MM.1S (cell line): Measurements from ENCODE around the gene SAV1.

ENCODE experiments used
- DNase-seq: peaks from one replicate; pipeline ENCODE4 v3.0.0-alpha.2; 2015
- H2AFZ ChIP-seq: fragments of 300-600 bp; sonication (generic); 2 replicates; pipeline ENCODE4 v1.6.0; 2016; ENCODE audit warnings: antibody characterized with exemption, low read length
- H3F3A ChIP-seq: fragments of 300-600 bp; sonication (generic); 2 replicates; pipeline ENCODE4 v1.6.1; 2016; ENCODE audit warnings: mild to moderate bottlenecking, antibody characterized with exemption, low read length, moderate library complexity, mixed read lengths; ENCODE audit not compliant: insufficient read depth
- H3K27ac ChIP-seq: fragments of 300-600 bp; sonication (generic); 2 replicates; pipeline ENCODE4 v1.5.1; 2016; ENCODE audit warnings: mild to moderate bottlenecking, low read length
- H3K27me3 ChIP-seq: fragments of 300-600 bp; sonication (generic); replicated peaks from 2 replicates; pipeline ENCODE4 v1.6.0; 2016; ENCODE audit warnings: low read length; ENCODE audit not compliant: insufficient read depth
- H3K36me3 ChIP-seq: fragments of 300-600 bp; sonication (generic); replicated peaks from 2 replicates; pipeline ENCODE4 v1.6.1; 2016; ENCODE audit warnings: mild to moderate bottlenecking, low read length, mixed read lengths; ENCODE audit not compliant: insufficient read depth
- H3K4me1 ChIP-seq: fragments of 300-600 bp; sonication (generic); 2 replicates; pipeline ENCODE4 v1.6.1; 2016; ENCODE audit warnings: low read length, mixed read lengths
- H3K4me2 ChIP-seq: fragments of 300-600 bp; sonication (generic); 2 replicates; pipeline ENCODE4 v1.6.0; 2016; ENCODE audit warnings: low read depth, low read length
- H3K4me3 ChIP-seq: fragments of 300-600 bp; sonication (generic); 2 replicates; pipeline ENCODE4 v1.5.1; 2016; ENCODE audit warnings: low read length, mixed read lengths
- H3K79me2 ChIP-seq: fragments of 300-600 bp; sonication (generic); 2 replicates; pipeline ENCODE4 v1.6.1; 2016; ENCODE audit warnings: mixed run types, low read length, mixed read lengths
- H3K9ac ChIP-seq: fragments of 300-600 bp; sonication (generic); 2 replicates; pipeline ENCODE4 v1.6.1; 2016; ENCODE audit warnings: low read length, mixed read lengths
- H3K9me2 ChIP-seq: fragments of 300-600 bp; sonication (generic); replicated peaks from 2 replicates; pipeline ENCODE4 v1.6.1; 2016; ENCODE audit warnings: mild to moderate bottlenecking, low read length, mixed read lengths; ENCODE audit not compliant: insufficient read depth
- H3K9me3 ChIP-seq: fragments of 300-600 bp; sonication (generic); replicated peaks from 2 replicates; pipeline ENCODE4 v1.6.1; 2016; ENCODE audit warnings: mild to moderate bottlenecking, low read length, mixed read lengths; ENCODE audit not compliant: insufficient read depth
- H4K20me1 ChIP-seq: fragments of 300-600 bp; sonication (generic); 2 replicates; pipeline ENCODE4 v1.6.1; 2016; ENCODE audit warnings: mild to moderate bottlenecking, low read length, moderate library complexity, mixed read lengths; ENCODE audit not compliant: insufficient read depth
- EZH2 ChIP-seq: fragments of 300-600 bp; sonication (generic); optimal IDR thresholded peaks from 2 replicates; pipeline ENCODE3; 2017; ENCODE audit warnings: low read depth, mild to moderate bottlenecking, antibody characterized with exemption, low read length, mixed read lengths
- EZH2phosphoT487 ChIP-seq: fragments of 300-600 bp; sonication (generic); IDR thresholded peaks from 2 replicates; pipeline ENCODE4 v1.6.1; 2018; ENCODE audit warnings: antibody characterized with exemption, low read length
- TF ChIP-seq, protein P1 (sequence below): fragments of 300-600 bp; sonication (generic); IDR thresholded peaks from 2 replicates; pipeline ENCODE4 v1.5.1; 2016; ENCODE audit warnings: antibody characterized with exemption, low read length, mixed read lengths

Gene SAV1

DNA sequence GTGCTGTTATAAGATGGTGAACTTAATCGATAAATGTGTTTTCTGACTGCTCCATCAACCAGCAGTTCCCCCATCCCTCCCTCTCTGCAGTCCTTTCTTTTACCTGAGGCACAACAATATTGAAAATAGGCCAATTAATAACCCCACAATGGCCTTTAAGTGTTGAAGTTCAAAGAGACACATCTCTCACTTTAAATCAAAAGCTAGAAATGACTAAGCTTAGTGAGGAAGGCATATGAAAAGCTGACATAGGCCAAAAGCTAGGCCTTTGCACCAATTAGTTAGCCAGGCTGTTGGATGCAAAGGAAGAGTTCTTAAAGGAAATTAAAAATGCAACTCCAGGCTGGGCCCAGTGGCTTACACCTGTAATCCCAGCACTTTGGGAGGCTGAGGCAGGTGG lies 43.7 kb downstream of the SAV1 start:
- no peak overlapping the region for H2AFZ ChIP-seq
- H3K9me3 ChIP-seq = no peaks in the 10 kb centered on the region
- H4K20me1 ChIP-seq = no peaks in the 10 kb centered on the region
- H3K4me1 ChIP-seq = no peaks in the 10 kb centered on the region
- H3K36me3 ChIP-seq = no peaks in the 10 kb centered on the region
- H3K9me2 ChIP-seq = no peaks in the 10 kb centered on the region
- no peak overlapping the region for H3K4me2 ChIP-seq
- TF ChIP-seq EZH2phosphoT487 (no peak), EZH2 (no peak)
- TF ChIP-seq, protein P1, sequence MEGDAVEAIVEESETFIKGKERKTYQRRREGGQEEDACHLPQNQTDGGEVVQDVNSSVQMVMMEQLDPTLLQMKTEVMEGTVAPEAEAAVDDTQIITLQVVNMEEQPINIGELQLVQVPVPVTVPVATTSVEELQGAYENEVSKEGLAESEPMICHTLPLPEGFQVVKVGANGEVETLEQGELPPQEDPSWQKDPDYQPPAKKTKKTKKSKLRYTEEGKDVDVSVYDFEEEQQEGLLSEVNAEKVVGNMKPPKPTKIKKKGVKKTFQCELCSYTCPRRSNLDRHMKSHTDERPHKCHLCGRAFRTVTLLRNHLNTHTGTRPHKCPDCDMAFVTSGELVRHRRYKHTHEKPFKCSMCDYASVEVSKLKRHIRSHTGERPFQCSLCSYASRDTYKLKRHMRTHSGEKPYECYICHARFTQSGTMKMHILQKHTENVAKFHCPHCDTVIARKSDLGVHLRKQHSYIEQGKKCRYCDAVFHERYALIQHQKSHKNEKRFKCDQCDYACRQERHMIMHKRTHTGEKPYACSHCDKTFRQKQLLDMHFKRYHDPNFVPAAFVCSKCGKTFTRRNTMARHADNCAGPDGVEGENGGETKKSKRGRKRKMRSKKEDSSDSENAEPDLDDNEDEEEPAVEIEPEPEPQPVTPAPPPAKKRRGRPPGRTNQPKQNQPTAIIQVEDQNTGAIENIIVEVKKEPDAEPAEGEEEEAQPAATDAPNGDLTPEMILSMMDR = no peak
- H3K9ac ChIP-seq = no peak overlapping the region
- no peaks in the 10 kb centered on the region for H3F3A ChIP-seq
- no peaks in the 10 kb centered on the region for H3K79me2 ChIP-seq
- DNase-seq = no peak
- no peaks in the 10 kb centered on the region for H3K27me3 ChIP-seq
- H3K27ac ChIP-seq = no peak overlapping the region
- H3K4me3 ChIP-seq = no peak overlapping the region

DNA sequence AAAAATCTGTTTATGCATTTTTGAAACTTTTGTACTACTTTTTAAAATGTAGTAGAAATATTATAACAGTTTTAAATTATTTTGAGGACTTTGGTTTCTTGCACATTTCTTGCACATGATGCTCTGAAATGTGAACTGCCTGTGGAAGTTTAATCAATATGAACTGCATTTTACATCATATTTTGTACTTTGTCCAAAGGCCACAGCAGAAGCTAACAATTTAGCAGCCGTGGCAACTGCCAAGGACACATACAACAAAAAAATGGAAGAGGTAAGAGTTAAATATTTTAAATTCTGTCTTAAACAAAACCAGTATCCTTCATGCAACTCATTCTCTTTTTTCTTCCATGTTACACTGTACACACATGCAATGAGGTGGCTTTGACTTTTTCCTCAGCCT lies 45.1 kb downstream of the SAV1 start:
- no peaks in the 10 kb centered on the region for H3K9me2 ChIP-seq
- TF ChIP-seq EZH2phosphoT487 (no peak), EZH2 (no peak)
- TF ChIP-seq, protein P1 = no peak

DNA sequence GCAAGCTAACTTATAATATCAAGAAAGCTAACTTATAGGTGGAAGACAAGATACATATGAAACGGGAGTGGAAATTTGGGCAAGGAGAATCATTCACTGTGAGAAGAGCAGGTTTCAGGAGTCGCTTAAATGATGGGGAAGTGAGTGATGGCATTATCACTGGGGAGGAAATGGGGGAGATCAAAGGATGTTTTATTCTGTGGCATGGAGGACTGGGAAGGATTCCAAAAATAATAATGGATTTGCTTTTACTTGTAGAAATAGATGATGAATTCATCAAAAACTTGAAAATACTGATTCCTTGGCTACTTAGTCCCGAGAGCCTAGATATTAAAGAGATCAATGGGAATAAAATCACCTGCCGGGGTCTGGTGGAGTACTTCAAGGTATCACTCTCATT lies 47.8 kb downstream of the SAV1 start:
- TF ChIP-seq, protein P1 = no peak
- no peak for TF ChIP-seq EZH2
- no peak for TF ChIP-seq EZH2phosphoT487
- no peaks in the 10 kb centered on the region for H4K20me1 ChIP-seq
- no peak overlapping the region for H3K27ac ChIP-seq
- H3K36me3 ChIP-seq = no peaks in the 10 kb centered on the region
- H3K4me3 ChIP-seq = no peak overlapping the region
- H3K27me3 ChIP-seq = no peaks in the 10 kb centered on the region
- DNase-seq = no peak
- no peaks in the 10 kb centered on the region for H3K9me2 ChIP-seq
- H3K9ac ChIP-seq = no peak overlapping the region
- no peaks in the 10 kb centered on the region for H3F3A ChIP-seq
- H3K4me2 ChIP-seq = no peak overlapping the region
- no peaks in the 10 kb centered on the region for H3K4me1 ChIP-seq
- H2AFZ ChIP-seq = no peak overlapping the region
- no peaks in the 10 kb centered on the region for H3K9me3 ChIP-seq
- no peaks in the 10 kb centered on the region for H3K79me2 ChIP-seq

More for the DNA sequence above, 45.1 kb downstream of the SAV1 start:
- no peak overlapping the region for H3K4me3 ChIP-seq
- H3K9me3 ChIP-seq = no peaks in the 10 kb centered on the region
- no peak overlapping the region for H2AFZ ChIP-seq
- no peaks in the 10 kb centered on the region for H3K4me1 ChIP-seq
- H3K4me2 ChIP-seq = no peak overlapping the region
- H3F3A ChIP-seq = no peaks in the 10 kb centered on the region
- no peak overlapping the region for H3K9ac ChIP-seq
- no peaks in the 10 kb centered on the region for H3K27me3 ChIP-seq
- H3K27ac ChIP-seq = no peak overlapping the region
- H4K20me1 ChIP-seq = no peaks in the 10 kb centered on the region
- no peak for DNase-seq
- H3K36me3 ChIP-seq = no peaks in the 10 kb centered on the region
- no peaks in the 10 kb centered on the region for H3K79me2 ChIP-seq
